HEK293T (cell line): ENCODE data around the gene TAOK3.

ENCODE experiments used
- ARNT ChIP-seq: fragments of 450-650 bp; IDR thresholded peaks from 2 replicates; pipeline ENCODE4 v1.6.1; 2017; ENCODE audit warnings: mild to moderate bottlenecking
- HDGF ChIP-seq: fragments of 450-650 bp; IDR thresholded peaks from 2 replicates; pipeline ENCODE4 v1.6.1; 2017; ENCODE audit warnings: antibody characterized with exemption, borderline replicate concordance
- L3MBTL2 ChIP-seq: fragments of 450-650 bp; conservative IDR thresholded peaks from 2 replicates; pipeline ENCODE4 v1.6.1; 2016; ENCODE audit warnings: mild to moderate bottlenecking
- SP1 ChIP-seq: fragments of 450-650 bp; IDR thresholded peaks from 2 replicates; pipeline ENCODE4 v1.6.1; 2017

DNA sequence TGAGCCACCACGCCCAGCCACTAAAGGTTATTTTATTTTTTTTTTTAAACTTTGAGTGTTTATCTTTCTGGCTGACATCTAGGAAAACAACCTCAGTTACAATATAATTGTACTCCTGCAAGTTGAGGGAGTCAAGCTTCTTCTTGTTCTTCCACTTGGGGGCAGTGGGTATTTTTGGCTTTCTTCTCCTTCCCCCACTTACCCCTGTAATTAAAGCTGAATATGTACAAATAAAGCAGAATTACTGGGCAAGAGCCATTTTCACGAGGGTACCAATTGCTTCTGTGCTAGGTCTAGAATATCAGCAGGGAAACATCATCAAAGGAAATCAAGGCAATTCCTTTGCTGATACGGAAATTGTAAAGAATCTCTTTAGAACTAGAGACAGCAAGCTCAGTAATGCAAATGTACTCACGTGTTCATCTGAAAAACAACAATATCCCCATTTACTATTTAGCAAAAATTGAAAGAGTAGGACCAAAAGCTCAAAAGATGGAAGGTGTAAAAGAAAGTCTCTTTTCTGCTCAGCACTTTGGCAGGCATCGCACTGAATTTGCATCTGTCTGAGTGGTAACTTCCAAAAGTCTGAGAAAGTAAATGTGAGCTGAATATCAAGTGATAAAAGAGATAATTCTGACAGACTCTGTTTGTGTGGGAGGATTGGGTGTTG lies 72.8 kb downstream of the TAOK3 start:
- no peak for TF ChIP-seq ARNT
- TF ChIP-seq L3MBTL2 = no peak
- no peak for TF ChIP-seq HDGF
- no peak for TF ChIP-seq SP1
